Neural cell (in vitro differentiated cells): ENCODE results near the gene CCNH. TPM values are rescaled to one million over a fixed set of nuclear protein-coding genes. Genes with fewer than 3 reads are reported as not detected.

Experiments
- H2AFZ ChIP-seq: fragments of 200-600, 300-800 bp; sonication (generic), shearing (Covaris generic); 2 replicates; pipeline ENCODE4 v1.6.0; 2014; ENCODE audit warnings: low read depth, mild to moderate bottlenecking, antibody characterized with exemption, low read length, moderate library complexity
- H3F3A ChIP-seq: fragments of 200-600 bp; shearing (Covaris generic); 2 replicates; pipeline ENCODE4 v1.6.1; 2016; ENCODE audit warnings: mild to moderate bottlenecking, moderate library complexity, mixed read lengths, antibody characterized with exemption, low read length; ENCODE audit not compliant: insufficient read depth, poor library complexity, severe bottlenecking
- H3K27ac ChIP-seq: fragments of 200-600, 300-800 bp; sonication (generic), shearing (Covaris generic); 2 replicates; pipeline ENCODE4 v1.5.1; 2014; ENCODE audit warnings: mild to moderate bottlenecking, low read length, moderate library complexity
- H3K27me3 ChIP-seq: fragments of 300-800, 200-600 bp; sonication (generic), shearing (Covaris generic); 2 replicates; pipeline ENCODE4 v1.6.0; 2014; ENCODE audit warnings: mild to moderate bottlenecking, low read depth, low read length, moderate library complexity; ENCODE audit not compliant: insufficient read depth
- H3K36me3 ChIP-seq: fragments of 300-800, 200-600 bp; sonication (generic), shearing (Covaris generic); 2 replicates; pipeline ENCODE4 v1.5.1; 2014; ENCODE audit warnings: mild to moderate bottlenecking, antibody characterized with exemption, low read length, moderate library complexity; ENCODE audit not compliant: insufficient read depth
- H3K4me2 ChIP-seq: fragments of 300-800, 200-600 bp; sonication (generic), shearing (Covaris generic); 2 replicates; pipeline ENCODE4 v1.6.0; 2014; ENCODE audit warnings: mild to moderate bottlenecking, low read length
- H3K4me3 ChIP-seq: fragments of 300-800, 200-600 bp; sonication (generic), shearing (Covaris generic); 2 replicates; pipeline ENCODE4 v1.5.1; 2014; ENCODE audit warnings: mild to moderate bottlenecking, low read length, moderate library complexity
- H3K79me2 ChIP-seq: fragments of 200-600 bp; shearing (Covaris generic); replicated peaks from 2 replicates; pipeline ENCODE4 v1.6.0; 2014; ENCODE audit warnings: mild to moderate bottlenecking, low read length, moderate library complexity; ENCODE audit not compliant: insufficient read depth
- H3K9ac ChIP-seq: fragments of 300-800, 200-600 bp; sonication (generic), shearing (Covaris generic); 2 replicates; pipeline ENCODE4 v1.6.1; 2016; ENCODE audit warnings: mild to moderate bottlenecking, low read length, mixed read lengths
- H3K9me2 ChIP-seq: fragments of 200-600 bp; shearing (Covaris generic); 2 replicates; pipeline ENCODE4 v1.6.1; 2016; ENCODE audit warnings: mild to moderate bottlenecking, low read length, mixed read lengths; ENCODE audit not compliant: insufficient read depth
- H3K9me3 ChIP-seq: fragments of 200-600, 300-800 bp; sonication (generic), shearing (Covaris generic); 2 replicates; pipeline ENCODE4 v1.6.1; 2016; ENCODE audit warnings: mild to moderate bottlenecking, mixed run types, low read length, moderate library complexity, mixed read lengths
- H4K20me1 ChIP-seq: fragments of 200-600 bp; shearing (Covaris generic); 2 replicates; pipeline ENCODE4 v1.6.1; 2016; ENCODE audit warnings: mild to moderate bottlenecking, mixed run types; ENCODE audit not compliant: insufficient read depth
- CTCF ChIP-seq: fragments of 450-650 bp; IDR thresholded peaks from 2 replicates; pipeline ENCODE4 v1.5.1; 2014; ENCODE audit warnings: antibody characterized with exemption, mild to moderate bottlenecking, moderate library complexity; ENCODE audit not compliant: poor library complexity, severe bottlenecking
- EP300 ChIP-seq: fragments of 450-650 bp; conservative IDR thresholded peaks from 2 replicates; pipeline ENCODE4 v1.6.1; 2014; ENCODE audit warnings: antibody characterized with exemption, mild to moderate bottlenecking, moderate library complexity; ENCODE audit not compliant: poor library complexity, severe bottlenecking
- EZH2 ChIP-seq: fragments of 200-600, 300-800 bp; shearing (Covaris generic), sonication (generic); IDR thresholded peaks from 2 replicates; pipeline ENCODE4 v1.6.1; 2014; ENCODE audit warnings: antibody characterized with exemption, low read length, borderline replicate concordance, mild to moderate bottlenecking; ENCODE audit not compliant: insufficient read depth, poor library complexity, severe bottlenecking
- MXI1 ChIP-seq: fragments of 450-650 bp; conservative IDR thresholded peaks from 2 replicates; pipeline ENCODE4 v1.6.1; 2014; ENCODE audit warnings: antibody characterized with exemption, mild to moderate bottlenecking; ENCODE audit not compliant: poor library complexity, severe bottlenecking
- POLR2AphosphoS5 ChIP-seq: IDR thresholded peaks from 2 replicates; pipeline ENCODE4 v1.6.1; 2012
- RAD21 ChIP-seq: fragments of 450-650 bp; conservative IDR thresholded peaks from 2 replicates; pipeline ENCODE4 v1.6.1; 2014; ENCODE audit warnings: antibody characterized with exemption, mild to moderate bottlenecking, moderate library complexity
- REST ChIP-seq: IDR thresholded peaks from 2 replicates; pipeline ENCODE4 v1.6.1; 2012; ENCODE audit warnings: borderline replicate concordance
- SMC3 ChIP-seq: fragments of 450-650 bp; conservative IDR thresholded peaks from 2 replicates; pipeline ENCODE4 v1.6.1; 2014; ENCODE audit warnings: antibody characterized with exemption, mild to moderate bottlenecking, moderate library complexity; ENCODE audit not compliant: poor library complexity
- TAF1 ChIP-seq: IDR thresholded peaks from 2 replicates; pipeline ENCODE4 v1.6.1; 2012; ENCODE audit warnings: low read depth
- polyA plus RNA-seq: library from polyadenylated mRNA; depleted of rRNA; stranded (reverse); fragments of >200 nt; gene quantifications from 2 replicates; pipeline ENCODE4 v1.2.3, GENCODE V29; 2014

Gene CCNH
- polyA plus RNA-seq, 1 donor from 2014 or later: 127 TPM

- TF ChIP-seq POLR2AphosphoS5: no peak
Observed at GRCh38 chr5:87368601-87369000, 44.1 kb downstream of the CCNH start (continued).

GRCh38 chr5:87367243-87367642 lies 45.5 kb downstream of the CCNH start:
- TF ChIP-seq EP300 (no peak), EZH2 (no peak), REST (no peak), TAF1 (no peak), MXI1 (no peak), POLR2AphosphoS5 (no peak), SMC3 (no peak), RAD21 (no peak), CTCF (no peak)
- H2AFZ ChIP-seq: no peak overlapping the region
- no peak overlapping the region for H3K4me3 ChIP-seq
- H3K9ac ChIP-seq: no peak overlapping the region
- no peaks in the 10 kb centered on the region for H3K9me2 ChIP-seq
- H3K79me2 ChIP-seq: no peaks in the 10 kb centered on the region
- H4K20me1 ChIP-seq: no peaks in the 10 kb centered on the region
- no peaks in the 10 kb centered on the region for H3F3A ChIP-seq
- no peaks in the 10 kb centered on the region for H3K9me3 ChIP-seq
- H3K27ac ChIP-seq: no peak overlapping the region
- H3K27me3 ChIP-seq: no peaks in the 10 kb centered on the region
- H3K4me2 ChIP-seq: no peak overlapping the region
- H3K36me3 ChIP-seq: peaks cover 9% of the 10 kb centered on the region

- Histone ChIP-seq H3K9ac (no peak overlapping the region), H2AFZ (no peak overlapping the region), H3F3A (no peaks in the 10 kb centered on the region), H3K27me3 (no peaks in the 10 kb centered on the region), H3K9me3 (no peaks in the 10 kb centered on the region), H3K4me3 (no peak overlapping the region), H3K36me3 (peaks cover 9% of the 10 kb centered on the region), H3K9me2 (no peaks in the 10 kb centered on the region), H3K4me2 (no peak overlapping the region), H4K20me1 (no peaks in the 10 kb centered on the region), H3K79me2 (no peaks in the 10 kb centered on the region), H3K27ac (no peak overlapping the region)
- TF ChIP-seq SMC3 (no peak), EZH2 (no peak), REST (no peak)
Observed at GRCh38 chr5:87361536-87362213, 51.1 kb downstream of the CCNH start.
